Left cardiac atrium (tissue), 4 donors: Measurements from ENCODE around the gene TRIM71. TPM values are rescaled to one million over a fixed set of nuclear protein-coding genes. Genes with fewer than 3 reads are reported as not detected.

Source experiments
- ATAC-seq, 2 donors: fragments of 200-7000 bp; cut with Tn5 transposase; one replicate each; pipeline ENCODE4 v1.9.1; 2020; ENCODE audit warnings: mild to moderate bottlenecking in 2 of 2, moderate library complexity in 2 of 2
- DNase-seq: peaks from one replicate; pipeline ENCODE4 v3.0.0-alpha.2; 2020
- intact Hi-C, 2 donors: fragments of 100-400 bp; cut with DNase I; formaldehyde crosslinking; loops; one replicate each; pipeline versions ENCODE4 v1.14.1 to v1.15.1; 2022 to 2023
- total RNA-seq, 2 donors: library from RNA; stranded (reverse); fragmentation: NEBNext Ultra II Directional; extraction: Animal tissue kit (Norgen Biotek cat#: 25700); gene quantifications; one replicate each; pipeline ENCODE4 v1.2.1, GENCODE V29; 2021
- donor health status: DM: no; HTN: yes; CAD: no.
- donor health status: DM: no; HTN: yes; CAD: no; lungs with severe emphysema.
- donor health status: DM: yes; HTN: yes; CAD: no.
- donor health status: Dilated cardiomyopathy.

TRIM71 gene
- total RNA-seq, 2 donors from 2014 or later: 0.06 TPM; not detected in 1

DNA sequence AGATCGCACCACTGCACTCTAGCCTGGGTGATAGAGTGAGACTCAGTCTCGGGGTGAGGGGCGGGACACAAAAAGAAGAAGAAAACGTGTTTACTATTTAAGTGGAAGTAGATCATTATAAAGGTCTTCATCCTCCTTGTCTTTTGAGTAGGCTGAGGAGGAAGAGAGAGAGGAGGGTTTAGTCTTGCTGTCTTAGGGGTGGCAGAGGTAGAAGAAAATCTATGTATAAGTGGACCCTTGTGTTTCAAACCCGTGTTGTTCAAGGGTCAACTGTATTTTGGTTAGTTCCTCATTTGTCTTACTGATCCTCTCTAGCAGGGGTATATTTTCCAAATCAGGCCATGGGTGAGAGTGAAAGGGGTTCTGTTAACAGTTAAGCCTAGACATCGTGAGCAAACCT, 40.1 kb downstream of the TRIM71 start:
- DNase-seq: no peak
- intact Hi-C loops: no loop called here
- ATAC-seq: no peak

DNA sequence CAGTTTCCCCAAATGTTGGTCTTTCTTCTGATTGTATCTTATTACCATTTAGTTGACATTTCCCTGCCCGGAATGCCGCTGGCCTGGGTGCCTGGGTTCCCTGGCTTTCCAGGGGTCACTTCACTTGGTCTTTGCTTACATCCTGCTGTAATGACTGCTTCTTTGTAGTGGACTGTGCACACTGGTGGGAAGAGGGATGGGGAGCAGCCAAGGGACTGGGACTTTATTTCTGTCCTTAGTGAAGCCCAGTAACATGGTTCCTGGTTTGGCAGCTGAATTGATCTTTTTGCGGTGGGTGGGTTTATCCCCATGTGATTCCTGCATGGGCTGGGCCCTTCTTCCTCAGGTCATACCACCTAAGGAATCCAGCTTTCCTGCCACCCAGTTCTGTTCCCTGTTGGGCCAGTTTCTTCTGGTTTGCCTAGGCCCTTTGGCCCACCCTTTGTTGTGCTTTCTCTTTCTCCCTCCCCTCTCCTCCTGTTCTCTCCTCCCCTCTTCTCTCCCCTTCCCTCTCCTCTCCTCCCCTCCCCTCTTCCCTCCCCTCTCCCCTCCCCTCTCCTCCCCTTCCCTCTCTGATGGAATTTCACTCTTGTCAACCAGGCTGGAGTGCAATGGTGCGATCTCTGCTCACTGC, 41.9 kb downstream of the TRIM71 start:
- intact Hi-C loops: no loop called here
- ATAC-seq (no peak), DNase-seq (no peak)

- ATAC-seq: no peak
- intact Hi-C loops: no loop called here
- DNase-seq: no peak
Observed at GRCh38 chr3:32860499-32860898, 42.7 kb downstream of the TRIM71 start.

DNA sequence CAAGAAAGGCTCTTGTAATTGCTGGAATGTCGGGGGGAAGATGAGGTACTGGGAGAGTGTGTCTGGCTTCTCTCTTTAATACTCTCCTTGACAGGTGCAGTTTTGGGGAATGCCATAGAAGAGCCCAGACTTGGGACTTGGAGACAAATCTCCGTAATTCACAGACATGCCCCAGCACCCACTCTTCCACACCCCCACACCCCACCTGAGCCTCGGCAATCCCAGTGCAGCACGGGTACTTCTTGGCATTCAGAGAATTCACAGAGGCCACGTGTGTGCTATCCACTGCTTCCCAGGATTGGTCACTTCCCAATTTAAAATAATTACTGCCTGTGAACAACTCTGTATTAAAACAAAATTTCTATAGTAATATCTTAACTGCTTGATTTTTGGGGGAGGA, 43.9 kb downstream of the TRIM71 start:
- ATAC-seq (no peak), DNase-seq (no peak)
- intact Hi-C loops: no loop called here

DNA sequence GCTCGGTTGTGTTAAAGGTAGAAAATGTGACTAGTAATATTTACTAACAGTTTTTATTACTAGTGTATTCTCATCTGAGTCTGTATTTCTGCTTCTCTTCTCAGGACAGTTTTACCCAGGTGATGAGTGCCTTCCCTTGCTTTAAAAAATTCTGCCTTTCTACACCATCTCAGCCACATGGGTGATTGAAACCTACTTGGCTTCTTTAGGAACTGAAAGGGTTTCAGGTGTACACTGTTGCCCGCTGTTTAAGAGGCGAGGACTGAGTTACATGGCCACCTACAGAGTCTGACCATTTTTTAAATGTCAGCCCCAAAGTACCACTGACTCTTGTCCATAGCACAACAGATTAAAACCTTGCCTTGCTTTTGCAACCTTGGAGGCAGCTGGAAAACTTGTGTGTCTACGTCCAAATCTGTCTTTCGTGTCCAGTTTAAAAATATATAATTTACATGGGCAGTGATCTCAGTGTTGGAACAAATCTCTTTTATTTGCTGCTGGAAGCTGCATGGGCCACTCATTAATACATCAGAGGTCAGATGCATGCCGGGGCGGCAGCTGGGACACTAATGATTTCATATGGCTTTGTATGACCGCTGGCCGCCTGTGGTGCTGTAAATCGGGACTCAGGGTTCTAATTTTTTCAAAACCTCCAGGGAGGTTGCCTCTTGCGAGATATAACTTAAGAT, 44.6 kb downstream of the TRIM71 start:
- no peak for ATAC-seq
- intact Hi-C loops: no loop called here
- no peak for DNase-seq

- intact Hi-C loops: no loop called here
- no peak for ATAC-seq
- no peak for DNase-seq
Observed at GRCh38 chr3:32862936-32863487, 45.2 kb downstream of the TRIM71 start.

DNA sequence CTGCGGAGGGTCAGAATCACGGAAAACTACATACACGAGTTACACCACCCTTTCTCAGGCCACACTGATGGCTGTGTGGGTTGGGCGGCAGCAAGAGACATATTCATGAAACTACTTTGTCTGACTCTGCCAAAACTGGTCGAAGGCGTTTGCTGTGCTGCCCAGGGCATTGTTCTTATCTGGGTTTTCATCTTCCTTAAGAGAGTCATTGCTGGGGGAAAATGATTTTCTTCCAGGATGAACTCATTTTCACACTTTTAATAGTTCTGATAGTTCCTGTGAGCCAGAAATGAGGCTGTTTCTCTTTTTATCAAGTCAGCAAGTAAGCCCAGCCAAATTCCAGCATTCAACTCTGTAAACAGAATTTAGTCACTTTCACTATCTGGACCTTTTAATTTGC, 47.6 kb downstream of the TRIM71 start:
- DNase-seq: no peak
- intact Hi-C loops: no loop called here
- ATAC-seq: peak; percentile 34 to 38

DNA sequence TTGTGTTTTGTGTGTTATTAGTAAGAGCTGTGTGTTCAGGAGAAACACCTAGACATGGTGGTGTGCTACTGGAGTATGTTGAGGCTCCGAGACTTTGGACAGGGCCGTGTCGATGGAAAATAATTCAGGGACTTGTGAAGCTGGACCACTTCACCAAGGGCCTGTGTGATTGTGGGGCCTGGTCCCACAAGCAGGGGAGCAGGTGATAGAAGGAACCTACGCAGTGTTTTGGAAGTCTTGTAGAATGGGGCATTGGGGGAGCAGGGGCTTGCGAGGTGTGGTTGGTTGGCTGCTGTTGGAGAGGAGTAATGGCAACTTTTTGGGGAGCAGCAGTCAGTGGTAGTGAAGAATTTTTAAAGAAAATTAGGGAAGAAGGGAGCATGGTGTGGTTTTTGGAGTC, 48.7 kb downstream of the TRIM71 start:
- no peak for ATAC-seq
- intact Hi-C loops: no loop called here
- no peak for DNase-seq

DNA sequence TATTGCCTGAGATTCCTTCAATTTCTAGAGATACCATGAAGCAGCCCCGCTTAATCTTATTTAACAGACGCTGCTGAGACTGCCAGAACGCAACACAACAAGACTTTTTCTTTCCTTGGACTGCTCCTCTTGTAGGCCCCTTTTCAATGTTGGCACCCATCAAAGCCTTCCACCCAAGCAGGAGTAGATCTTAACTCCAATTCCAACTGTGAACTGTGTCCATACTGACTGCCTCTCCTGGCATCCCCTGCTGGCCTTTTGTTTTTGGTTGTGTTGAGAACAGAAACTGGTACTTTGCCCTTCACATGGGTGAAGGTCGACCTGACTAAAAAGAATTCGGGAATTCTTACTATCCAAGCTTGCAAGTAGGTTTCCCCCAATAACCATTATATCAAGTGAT, 50.2 kb downstream of the TRIM71 start:
- intact Hi-C loops: no loop called here
- DNase-seq (no peak), ATAC-seq (no peak)

DNA sequence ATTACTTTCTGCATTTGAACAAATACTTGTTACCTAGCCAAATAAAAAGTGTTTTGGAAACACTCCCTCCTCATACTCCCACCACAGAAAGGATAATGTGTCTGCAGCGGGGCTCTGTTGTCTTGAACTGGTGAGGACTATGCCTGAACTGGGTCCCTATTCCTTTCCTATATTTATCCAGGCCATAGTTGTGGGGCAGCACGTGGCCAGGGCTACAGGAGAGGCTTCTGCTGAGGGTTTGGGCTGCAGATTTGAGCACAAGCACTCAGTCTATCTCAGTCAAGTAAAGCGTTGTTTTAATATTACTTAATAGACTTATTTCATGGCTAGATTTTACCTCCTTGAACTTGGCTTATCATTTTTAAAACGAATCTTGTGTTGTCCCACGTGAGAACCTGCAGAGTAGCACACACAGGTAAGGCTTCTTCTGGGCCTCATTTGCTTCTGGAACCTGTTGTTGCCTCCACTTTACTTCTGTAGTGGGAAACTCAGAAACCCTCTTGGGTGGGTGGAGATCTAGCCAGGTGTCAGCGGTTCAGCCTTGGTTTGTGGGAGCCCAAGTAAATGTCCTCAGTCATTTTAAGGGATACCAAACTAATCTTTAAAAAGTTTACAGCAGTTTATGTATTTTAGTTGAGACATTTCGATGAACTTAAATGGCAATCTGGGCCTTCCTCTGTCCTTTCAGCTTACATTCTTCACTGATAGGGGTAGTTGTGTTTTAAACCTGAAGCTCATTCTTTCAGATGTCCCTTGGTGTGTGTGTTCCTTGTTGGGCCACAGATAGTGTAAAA, 51.1 kb downstream of the TRIM71 start:
- intact Hi-C loops: no loop called here
- ATAC-seq (no peak), DNase-seq (no peak)

- no peak for ATAC-seq
Observed at GRCh38 chr3:32869513-32870047, 51.8 kb downstream of the TRIM71 start.

GRCh38 chr3:32870373-32871095, 52.7 kb downstream of the TRIM71 start:
- no peak for DNase-seq
- intact Hi-C loops: no loop called here
- ATAC-seq: no peak

More at GRCh38 chr3:32869513-32870047, 51.8 kb downstream of the TRIM71 start:
- DNase-seq: no peak
- intact Hi-C loops: no loop called here

GRCh38 chr3:32871273-32871672, 53.5 kb downstream of the TRIM71 start:
- ATAC-seq (no peak), DNase-seq (no peak)
- intact Hi-C loops: no loop called here

DNA sequence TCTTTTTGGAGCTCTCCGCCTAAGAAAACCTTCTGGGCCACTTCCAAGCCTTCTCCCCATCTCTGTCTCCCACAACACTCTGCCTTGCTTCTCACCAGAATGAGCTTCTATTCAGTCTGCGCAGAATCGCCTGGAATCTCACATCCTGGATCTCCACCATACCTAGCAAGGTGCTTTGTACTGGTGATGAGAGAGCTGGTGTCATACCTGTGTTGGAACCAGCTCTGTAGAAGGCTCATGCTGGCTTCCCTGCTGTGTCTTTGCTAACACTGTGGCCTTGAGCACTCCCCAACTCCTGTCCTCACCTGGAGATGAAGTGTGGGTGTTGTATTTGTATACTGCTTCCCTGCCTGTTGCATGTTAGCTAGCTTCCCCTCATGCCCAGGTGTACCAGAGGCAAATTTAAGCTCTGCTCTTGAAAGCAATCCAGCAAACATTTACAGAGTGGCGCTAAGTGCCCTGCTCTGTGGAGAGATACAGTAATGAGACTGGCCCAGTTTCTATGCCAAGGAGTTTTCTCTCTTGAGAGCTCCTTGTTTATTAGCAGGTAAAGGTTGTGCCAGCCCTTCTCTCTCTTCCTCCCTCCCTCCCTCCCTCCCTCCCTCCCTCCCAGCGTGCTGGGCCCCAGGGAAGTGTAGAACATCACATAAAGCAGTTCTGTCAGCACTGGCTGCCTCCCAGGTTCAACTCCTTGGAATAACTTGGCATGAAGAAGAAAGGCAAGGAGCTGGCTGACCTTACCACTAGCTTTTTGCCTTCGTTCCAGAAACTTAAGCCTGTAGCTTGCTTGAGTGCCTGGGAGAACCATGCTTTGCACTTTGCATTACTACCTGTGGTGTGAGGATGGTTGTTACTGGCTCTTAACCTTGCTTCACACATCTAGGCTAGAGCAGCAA, 54.9 kb downstream of the TRIM71 start:
- DNase-seq: peak; percentile 28
- intact Hi-C loops: no loop called here
- peak; percentile 47 to 88 for ATAC-seq

GRCh38 chr3:32873531-32874130, 55.8 kb downstream of the TRIM71 start:
- ATAC-seq (no peak), DNase-seq (no peak)
- intact Hi-C loops: no loop called here

DNA sequence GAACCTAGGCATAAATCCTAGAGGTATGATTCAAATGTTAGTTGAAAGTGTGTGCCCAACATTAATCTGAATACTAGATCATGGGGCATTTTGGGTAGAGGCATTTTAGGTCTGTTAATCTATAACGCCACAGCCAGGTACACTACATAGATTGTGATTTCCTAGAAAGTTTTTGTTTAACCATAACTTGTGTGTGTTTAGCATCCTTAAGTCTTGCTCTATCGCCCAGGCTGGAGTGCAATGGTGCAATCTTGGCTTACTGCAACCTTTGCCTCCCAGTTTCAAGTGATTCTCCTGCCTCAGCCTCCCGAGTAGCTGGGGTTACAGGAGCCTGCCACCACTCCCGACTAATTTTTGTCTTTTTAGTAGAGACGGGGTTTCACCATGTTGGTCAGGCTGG, 59.1 kb downstream of the TRIM71 start:
- intact Hi-C loops: no loop called here
- ATAC-seq: no peak
- DNase-seq: no peak

GRCh38 chr3:32877598-32877997, 59.8 kb downstream of the TRIM71 start:
- intact Hi-C loops: no loop called here
- DNase-seq: no peak
- no peak for ATAC-seq

GRCh38 chr3:32880225-32880624, 62.4 kb downstream of the TRIM71 start:
- intact Hi-C loops: no loop called here
- ATAC-seq (no peak), DNase-seq (no peak)
